Activated naive CD4-positive, alpha-beta T cell treated with anti-CD3 and anti-CD28 coated beads, Interleukin-2, amount 10 ng/mL, durations not matched to agents 7 days and 5 days (primary cell): ENCODE data around the gene DNAH9.

Experiments used
- CTCF ChIA-PET: fragments of 350-600 bp; sonication (Branson Sonifier 250); formaldehyde crosslinking; loops from one replicate; lab custom pipeline; 2021; ENCODE audit warnings: antibody characterized with exemption; lab: Charles Lee
- DNase-seq: peaks from one replicate; pipeline ENCODE4 v3.0.0-alpha.2; 2020
- H3K27ac Mint-ChIP-seq: one replicate; pipeline ENCODE4 v1.8.0; 2021; ENCODE audit warnings: mild to moderate bottlenecking, moderate library complexity, mixed read lengths
- H3K27me3 Mint-ChIP-seq: one replicate; pipeline ENCODE4 v1.8.0; 2021; ENCODE audit warnings: mild to moderate bottlenecking, mixed read lengths
- H3K36me3 Mint-ChIP-seq: one replicate; pipeline ENCODE4 v1.8.0; 2021; ENCODE audit warnings: mixed read lengths
- H3K4me1 Mint-ChIP-seq: one replicate; pipeline ENCODE4 v1.8.0; 2021; ENCODE audit warnings: mixed read lengths
- H3K4me3 Mint-ChIP-seq: one replicate; pipeline ENCODE4 v1.8.0; 2021; ENCODE audit warnings: mild to moderate bottlenecking, moderate library complexity, mixed read lengths
- H3K9me3 Mint-ChIP-seq: one replicate; pipeline ENCODE4 v1.8.0; 2021; ENCODE audit warnings: mixed read lengths

DNAH9 gene

DNA sequence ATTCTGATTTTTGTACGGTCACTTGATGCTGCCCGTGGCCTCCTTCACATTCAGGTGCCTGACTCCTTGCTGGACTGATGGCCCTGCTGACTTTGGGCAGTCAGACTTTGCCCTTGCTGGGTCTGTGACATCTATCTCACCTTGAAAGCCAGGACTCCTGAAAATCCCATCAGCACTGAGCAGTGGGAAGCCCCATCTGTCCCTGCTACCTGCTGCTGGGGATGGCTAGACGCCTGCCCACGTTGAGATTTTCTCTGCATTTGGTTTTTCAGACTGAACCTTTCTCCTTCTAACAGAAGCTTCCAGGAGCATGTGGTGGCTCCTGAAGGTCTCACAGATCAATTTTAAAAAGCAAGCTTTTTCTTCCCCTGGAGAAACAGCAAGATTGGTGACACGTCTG lies 409.2 kb downstream of the DNAH9 start:
- CTCF ChIA-PET, result interaction anchor here (1.0 kb wide), 1 partner anchor 24 kb away, joined by 3 read pairs; no protein-coding TSS in a partner anchor
- no peak overlapping the region for H3K4me3 Mint-ChIP-seq
- no peak overlapping the region for H3K27ac Mint-ChIP-seq
- no peaks in the 10 kb centered on the region for H3K9me3 Mint-ChIP-seq
- peaks cover 16% of the 10 kb centered on the region for H3K27me3 Mint-ChIP-seq
- H3K4me1 Mint-ChIP-seq, result peaks cover 2% of the 10 kb centered on the region
- no peak for DNase-seq
- H3K36me3 Mint-ChIP-seq, result no peaks in the 10 kb centered on the region
